NCI-H2171 treated with DMSO at 0.1 percent for 48 hours (cell line): ENCODE results near the gene PCDHGA9.
"Not testable (repeated sequence)": the region's sequence is repeated elsewhere in the genome, so short reads cannot be mapped to it uniquely, and the experiment has no call there.

Source experiments
- DNase-seq: peaks from one replicate; lab custom pipeline; 2025; lab: John Stamatoyannopoulos, UW

Gene PCDHGA9

DNA sequence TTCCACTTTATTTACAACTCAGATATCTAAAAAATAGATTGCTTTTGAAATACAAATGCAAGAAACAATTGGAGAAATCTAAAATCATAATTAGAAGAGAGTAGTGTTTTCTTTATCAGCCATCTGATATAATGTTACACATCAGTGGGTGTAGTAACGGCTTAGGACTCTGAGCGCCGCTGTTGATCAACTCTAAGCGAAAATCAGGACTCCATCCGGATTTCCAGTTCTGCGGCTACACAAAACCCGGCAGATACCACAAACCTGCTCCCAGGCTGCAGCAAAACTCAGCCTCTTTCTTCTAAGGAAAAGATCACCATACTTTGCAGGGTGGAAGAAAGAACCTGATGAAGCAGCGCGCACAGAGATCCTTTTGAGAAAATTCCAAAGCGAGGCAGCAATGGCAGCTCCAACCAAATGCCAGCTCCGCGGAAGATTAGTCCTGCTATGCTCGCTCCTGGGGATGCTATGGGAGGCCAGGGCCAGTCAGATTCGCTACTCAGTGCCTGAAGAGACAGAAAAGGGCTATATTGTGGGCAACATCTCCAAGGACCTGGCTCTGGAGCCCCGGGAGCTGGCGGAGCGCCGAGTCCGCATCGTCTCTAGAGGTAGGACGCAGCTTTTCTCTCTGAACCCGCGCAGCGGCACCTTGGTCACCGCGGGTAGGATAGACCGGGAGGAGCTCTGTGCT is at the start of gene PCDHGA9:
Gene PCDHGA9 (plus strand): TSS at position 226 of the 691 bp plus-strand sequence. CDS start 175 bp downstream, at position 401.
- peak; percentile 5 for DNase-seq

GRCh38 chr5:141354900-141355469 is 47.6 kb upstream of the PCDHGA9 start, which contains the start of gene PCDHGA4:
PCDHGA4 (plus strand) TSS chr5:141355021; CDS start chr5:141355108, 87 bp downstream.
- no peak for DNase-seq

GRCh38 chr5:141355641-141356040 is 46.9 kb upstream of the PCDHGA9 start:
- DNase-seq, result no peak

- no peak for DNase-seq
These were observed 46.4 kb upstream of the PCDHGA9 start for GRCh38 chr5:141356133-141356532.

DNA sequence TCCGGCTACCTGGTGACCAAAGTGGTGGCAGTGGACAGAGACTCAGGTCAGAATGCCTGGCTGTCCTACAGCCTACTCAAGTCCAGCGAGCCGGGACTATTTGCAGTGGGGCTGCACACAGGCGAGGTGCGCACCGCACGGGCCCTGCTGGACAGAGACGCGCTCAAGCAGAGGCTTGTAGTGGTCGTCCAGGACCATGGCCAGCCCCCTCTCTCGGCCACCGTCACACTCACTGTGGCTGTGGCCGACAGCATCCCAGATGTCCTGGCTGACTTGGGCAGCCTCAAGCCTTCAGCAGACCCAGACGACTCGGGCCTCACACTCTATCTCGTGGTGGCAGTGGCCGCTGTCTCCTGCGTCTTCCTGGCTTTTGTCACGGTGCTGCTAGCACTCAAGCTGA is 45.6 kb upstream of the PCDHGA9 start:
- DNase-seq, result no peak

- peak; percentile 15 for DNase-seq
These were observed 42.7 kb upstream of the PCDHGA9 start, which contains the start of gene PCDHGB2 for GRCh38 chr5:141359790-141360426. PCDHGB2 (plus strand) TSS chr5:141359994; CDS start chr5:141360136, 142 bp downstream.

- no peak for DNase-seq
These were observed 41.9 kb upstream of the PCDHGA9 start for GRCh38 chr5:141360685-141361084.

DNA sequence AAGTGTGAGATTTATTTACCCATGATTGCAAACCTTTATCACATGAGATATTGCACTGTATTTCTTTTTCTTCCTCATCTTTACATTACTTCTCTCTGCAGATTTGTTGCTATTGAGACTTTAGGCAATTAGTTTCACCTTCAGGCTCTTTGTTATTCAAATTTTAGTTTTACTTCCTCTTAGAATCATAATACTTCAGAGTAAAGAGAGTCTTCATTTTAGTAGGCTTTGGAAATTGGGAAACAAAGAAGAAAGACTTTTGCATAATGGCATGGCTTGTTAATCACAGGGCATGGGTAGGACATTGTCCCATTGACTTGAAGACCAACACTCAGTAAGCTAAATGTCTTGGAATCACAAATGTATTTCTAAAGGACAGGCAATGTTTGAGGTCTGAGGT is 39.9 kb upstream of the PCDHGA9 start:
- no peak for DNase-seq

- no peak for DNase-seq
These were observed 38.5 kb upstream of the PCDHGA9 start, which contains the start of gene PCDHGA5 for GRCh38 chr5:141363952-141364660. PCDHGA5 (plus strand) TSS chr5:141364162; CDS start chr5:141364331, 169 bp downstream.

- no peak for DNase-seq
These were observed 36.3 kb upstream of the PCDHGA9 start for GRCh38 chr5:141366016-141366896.

- DNase-seq, result no peak
These were observed 32.4 kb upstream of the PCDHGA9 start, which contains the start of gene PCDHGB3 for GRCh38 chr5:141369994-141370848. PCDHGB3 (plus strand) TSS chr5:141370242; CDS start chr5:141370395, 153 bp downstream.

DNA sequence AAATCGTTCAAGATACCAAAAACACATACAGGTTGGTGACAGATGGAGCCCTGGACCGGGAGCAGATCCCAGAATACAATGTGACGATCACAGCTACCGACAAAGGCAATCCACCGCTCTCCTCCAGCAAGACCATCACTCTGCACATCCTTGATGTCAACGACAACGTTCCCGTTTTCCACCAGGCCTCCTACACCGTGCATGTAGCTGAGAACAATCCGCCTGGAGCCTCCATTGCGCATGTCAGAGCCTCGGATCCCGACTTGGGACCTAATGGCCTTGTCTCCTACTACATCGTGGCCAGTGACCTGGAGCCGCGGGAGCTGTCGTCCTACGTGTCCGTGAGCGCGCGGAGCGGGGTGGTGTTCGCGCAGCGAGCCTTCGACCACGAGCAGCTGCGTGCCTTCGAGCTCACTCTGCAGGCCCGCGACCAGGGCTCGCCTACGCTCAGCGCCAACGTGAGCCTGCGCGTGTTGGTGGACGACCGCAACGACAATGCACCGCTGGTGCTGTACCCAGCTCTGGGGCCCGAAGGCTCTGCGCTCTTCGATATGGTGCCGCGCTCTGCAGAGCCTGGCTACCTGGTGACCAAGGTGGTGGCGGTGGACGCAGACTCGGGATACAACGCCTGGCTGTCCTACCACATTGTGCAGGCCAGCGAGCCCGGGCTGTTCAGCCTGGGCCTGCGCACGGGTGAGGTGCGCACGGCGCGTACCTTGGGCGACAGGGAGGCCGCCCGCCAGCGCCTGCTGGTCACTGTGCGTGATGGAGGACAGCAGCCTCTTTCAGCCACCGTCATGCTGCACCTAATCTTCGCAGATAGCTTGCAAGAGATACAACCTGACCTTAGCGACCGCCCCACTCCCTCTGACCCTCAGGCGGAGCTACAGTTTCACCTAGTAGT is 30.8 kb upstream of the PCDHGA9 start:
- no peak for DNase-seq

DNA sequence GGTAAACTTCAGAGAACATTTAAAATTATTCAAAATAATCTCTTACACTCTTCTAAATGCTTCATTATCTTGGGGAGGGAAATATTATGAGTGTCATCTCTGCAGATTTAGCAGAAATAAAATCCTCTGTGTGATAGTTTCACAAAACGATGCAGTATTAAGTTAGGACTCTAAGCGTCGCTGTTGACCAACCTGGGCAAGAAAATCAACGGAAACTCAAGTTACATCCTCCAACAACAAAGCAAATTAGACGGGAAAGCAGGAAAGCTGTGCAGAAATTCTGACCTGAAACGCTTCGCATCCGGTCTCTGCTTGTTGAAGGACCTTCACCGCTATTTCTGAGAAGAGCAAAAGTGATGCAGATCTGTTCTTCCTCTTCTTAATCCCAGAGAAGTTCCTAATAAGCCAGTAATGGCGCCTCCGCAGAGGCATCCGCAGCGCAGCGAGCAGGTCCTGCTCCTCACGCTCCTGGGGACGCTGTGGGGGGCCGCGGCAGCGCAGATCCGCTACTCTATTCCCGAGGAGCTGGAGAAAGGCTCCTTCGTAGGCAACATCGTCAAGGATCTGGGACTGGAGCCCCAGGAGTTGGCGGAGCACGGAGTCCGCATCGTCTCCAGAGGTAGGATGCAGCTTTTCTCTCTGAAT is 28.8 kb upstream of the PCDHGA9 start, which contains the start of gene PCDHGA6:
Gene PCDHGA6 (plus strand): TSS at position 219 of the 645 bp plus-strand sequence. CDS start 193 bp downstream, at position 412.
- no peak for DNase-seq

DNA sequence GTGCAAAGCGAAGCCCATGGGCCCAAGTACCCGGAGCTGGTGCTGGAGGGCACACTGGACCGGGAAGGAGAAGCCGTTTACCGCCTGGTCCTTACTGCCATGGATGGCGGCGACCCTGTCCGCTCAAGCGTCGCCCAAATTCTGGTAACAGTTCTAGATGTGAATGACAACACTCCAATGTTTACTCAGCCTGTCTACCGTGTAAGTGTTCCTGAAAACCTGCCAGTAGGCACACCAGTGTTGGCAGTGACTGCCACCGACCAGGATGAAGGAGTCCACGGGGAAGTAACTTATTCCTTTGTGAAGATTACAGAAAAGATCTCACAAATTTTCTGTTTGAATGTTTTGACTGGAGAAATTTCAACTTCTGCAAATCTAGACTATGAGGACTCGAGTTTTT is 28.0 kb upstream of the PCDHGA9 start:
- DNase-seq, result no peak

DNA sequence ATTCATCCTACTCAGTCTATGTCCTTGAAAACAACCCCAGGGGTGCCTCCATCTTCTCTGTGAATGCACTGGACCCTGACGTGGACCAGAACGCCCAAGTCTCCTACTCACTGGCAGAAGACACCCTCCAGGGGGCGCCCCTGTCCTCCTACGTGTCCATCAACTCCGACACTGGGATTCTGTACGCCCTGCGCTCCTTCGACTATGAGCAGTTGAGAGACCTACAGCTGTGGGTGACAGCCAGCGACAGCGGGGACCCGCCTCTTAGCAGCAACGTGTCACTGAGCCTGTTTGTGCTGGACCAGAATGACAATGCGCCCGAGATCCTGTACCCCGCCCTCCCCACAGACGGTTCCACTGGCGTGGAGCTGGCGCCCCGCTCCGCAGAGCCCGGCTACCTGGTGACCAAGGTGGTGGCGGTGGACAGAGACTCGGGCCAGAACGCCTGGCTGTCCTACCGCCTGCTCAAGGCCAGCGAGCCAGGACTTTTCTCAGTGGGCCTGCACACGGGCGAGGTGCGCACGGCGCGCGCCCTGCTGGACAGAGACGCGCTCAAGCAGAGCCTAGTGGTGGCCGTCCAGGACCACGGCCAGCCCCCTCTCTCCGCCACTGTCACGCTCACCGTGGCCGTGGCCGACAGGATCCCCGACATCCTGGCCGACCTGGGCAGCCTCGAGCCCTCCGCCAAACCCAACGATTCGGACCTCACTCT is 27.0 kb upstream of the PCDHGA9 start:
- DNase-seq, result not testable (repeated sequence)

DNA sequence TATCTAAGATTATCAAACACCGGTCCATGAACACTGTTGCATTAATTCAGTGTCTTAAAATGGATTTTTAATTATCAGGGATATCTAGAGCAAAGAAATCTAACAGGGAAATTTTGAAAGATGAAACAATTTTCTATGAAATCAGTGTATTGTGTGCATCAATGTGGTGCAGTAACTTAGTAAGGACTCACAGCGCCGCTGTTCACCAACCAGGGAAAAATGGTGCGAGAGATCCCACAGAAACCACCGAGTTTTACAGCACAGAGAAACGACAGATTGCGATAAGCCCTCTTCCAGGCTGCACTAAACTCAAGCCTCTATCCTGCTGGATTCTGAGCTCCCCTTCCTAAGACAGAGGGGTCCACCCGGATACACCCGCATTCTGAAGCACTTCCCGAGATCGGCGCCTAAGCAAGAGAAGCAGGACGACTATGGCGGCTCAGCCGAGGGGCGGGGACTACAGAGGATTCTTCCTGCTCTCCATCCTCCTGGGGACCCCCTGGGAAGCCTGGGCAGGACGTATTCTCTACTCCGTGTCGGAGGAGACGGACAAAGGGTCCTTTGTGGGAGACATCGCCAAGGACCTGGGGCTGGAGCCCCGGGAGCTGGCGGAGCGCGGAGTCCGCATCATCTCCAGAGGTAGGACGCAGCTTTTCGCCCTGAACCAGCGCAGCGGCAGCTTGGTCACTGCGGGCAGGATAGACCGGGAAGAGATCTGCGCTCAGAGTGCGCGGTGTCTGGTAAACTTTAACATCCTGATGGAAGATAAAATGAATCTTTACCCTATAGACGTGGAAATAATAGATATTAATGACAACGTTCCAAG is 19.9 kb upstream of the PCDHGA9 start, which contains the start of gene PCDHGA7:
Gene PCDHGA7 (plus strand): TSS at position 274 of the 826 bp plus-strand sequence. CDS start 158 bp downstream, at position 432.
- no peak for DNase-seq

DNA sequence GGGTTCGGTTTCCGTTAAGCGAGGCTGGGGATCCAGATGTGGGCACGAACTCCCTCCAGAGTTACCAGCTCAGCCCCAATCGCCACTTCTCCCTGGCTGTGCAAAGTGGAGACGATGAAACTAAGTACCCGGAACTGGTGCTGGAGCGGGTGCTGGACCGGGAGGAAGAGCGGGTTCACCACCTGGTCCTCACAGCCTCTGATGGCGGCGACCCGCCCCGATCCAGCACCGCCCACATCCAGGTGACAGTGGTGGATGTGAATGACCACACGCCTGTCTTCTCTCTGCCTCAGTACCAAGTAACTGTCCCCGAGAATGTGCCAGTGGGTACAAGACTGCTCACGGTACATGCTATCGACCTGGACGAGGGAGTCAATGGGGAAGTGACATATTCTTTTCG is 19.2 kb upstream of the PCDHGA9 start:
- DNase-seq, result no peak
